K562 (cell line): Measurements from ENCODE around the gene RAB13. TPM values are rescaled to one million over a fixed set of nuclear protein-coding genes. Genes with fewer than 3 reads are reported as not detected.

Experiments used
- ARID2 ChIP-seq: fragments of 450-650 bp; IDR thresholded peaks from 2 replicates; pipeline ENCODE4 v1.6.1; 2017; ENCODE audit warnings: antibody characterized with exemption, mild to moderate bottlenecking
- ATF1 ChIP-seq, 2 experiments: fragments of 450-650 bp in 1 of 2; IDR thresholded peaks; 2 replicates each; pipeline ENCODE4 v1.6.1; 2016; ENCODE audit warnings: missing compliant biosample characterization in 1 of 2, missing genetic modification characterization in 1 of 2
- BCL6 ChIP-seq: fragments of 250-450 bp; sonication (Bioruptor Pico); IDR thresholded peaks from 2 replicates; pipeline ENCODE4 v1.4.0; 2020
- DACH1 ChIP-seq: fragments of 450-650 bp; IDR thresholded peaks from 2 replicates; pipeline ENCODE4 v1.6.1; 2018; ENCODE audit not compliant: partially characterized antibody
- ERF ChIP-seq: fragments of 450-650 bp; formaldehyde crosslinking; IDR thresholded peaks from 2 replicates; pipeline ENCODE4 v1.4.0; 2020; ENCODE audit warnings: mild to moderate bottlenecking, mixed read lengths
- FUS ChIP-seq: fragments of 200-400 bp; formaldehyde crosslinking; optimal IDR thresholded peaks from 2 replicates; pipeline ENCODE3; 2017; ENCODE audit warnings: low read depth, low read length
- HEY1 ChIP-seq: fragments of 250-450 bp; sonication (Bioruptor Pico); IDR thresholded peaks from 2 replicates; pipeline ENCODE4 v1.5.0; 2020; ENCODE audit warnings: mild to moderate bottlenecking, moderate library complexity, borderline replicate concordance
- KDM4B ChIP-seq, 2 experiments: fragments of 450-650 bp in 1 of 2; sonication (generic) in 1 of 2; IDR thresholded peaks; 2 replicates each; pipeline ENCODE4 v1.6.1; 2016 to 2017; ENCODE audit warnings: borderline replicate concordance in 2 of 2, antibody characterized with exemption in 1 of 2, low read depth in 1 of 2, mild to moderate bottlenecking in 1 of 2
- NRF1 ChIP-seq, 2 experiments: fragments of 450-650 bp; IDR thresholded peaks in 1 of 2; conservative IDR thresholded peaks in 1 of 2; 2 replicates each; pipeline ENCODE4 v1.6.1; 2014; ENCODE audit warnings: mild to moderate bottlenecking in 2 of 2
- OTX1 ChIP-seq: fragments of 450-650 bp; formaldehyde crosslinking; IDR thresholded peaks from 2 replicates; pipeline ENCODE4 v1.4.0; 2022; ENCODE audit warnings: mild to moderate bottlenecking
- POLR2AphosphoS5 ChIP-seq: IDR thresholded peaks from 2 replicates; pipeline ENCODE4 v1.6.1; 2011; ENCODE audit warnings: mild to moderate bottlenecking, low read depth, low read length, moderate library complexity; ENCODE audit not compliant: control insufficient read depth, insufficient read depth
- SMARCC2 ChIP-seq: fragments of 450-650 bp; IDR thresholded peaks from 2 replicates; pipeline ENCODE4 v1.6.1; 2017; ENCODE audit warnings: antibody characterized with exemption, moderate library complexity, mild to moderate bottlenecking, low read depth
- SRSF3 ChIP-seq: fragments of 200-400 bp; formaldehyde crosslinking; IDR thresholded peaks from 2 replicates; pipeline ENCODE4 v1.6.1; 2016; ENCODE audit warnings: mild to moderate bottlenecking, low read length, moderate library complexity; ENCODE audit not compliant: insufficient read depth
- TCF7L2 ChIP-seq: fragments of 150-350 bp; IDR thresholded peaks from 2 replicates; pipeline ENCODE4 v1.6.1; 2016; ENCODE audit warnings: low read depth, mild to moderate bottlenecking, low read length, moderate library complexity
- XRCC5 ChIP-seq: fragments of 200-400 bp; formaldehyde crosslinking; IDR thresholded peaks from 2 replicates; pipeline ENCODE4 v1.6.1; 2017; ENCODE audit warnings: low read depth, mild to moderate bottlenecking, low read length
- ZNF354B ChIP-seq: fragments of 250-450 bp; sonication (Bioruptor Pico); IDR thresholded peaks from 2 replicates; pipeline ENCODE4 v1.4.0; 2020
- polyA plus RNA-seq, 8 experiments: library from polyadenylated mRNA; depleted of rRNA in 4 of 8; stranded (reverse) in 5 of 8; unstranded in 3 of 8; fragments of >200 nt; fragmentation: Nextera tagmentation in 2 of 8; fragmentation: Illumina TruSeq in 1 of 8; extraction: Ambion mirVana in 2 of 8; extraction: Trizol in 1 of 8; gene quantifications; 2 replicates each; pipeline versions ENCODE4 v1.2.1 to v1.2.3, GENCODE V29; 2011 to 2014; ENCODE audit warnings: inconsistent platforms in 1 of 8, missing spikeins in 1 of 8
- total RNA-seq, 7 experiments: library from RNA; depleted of rRNA in 6 of 7; stranded (reverse); fragments of >200 nt in 6 of 7; fragmentation: Illumina TruSeq in 2 of 7; extraction: Trizol in 2 of 7; gene quantifications; 2 replicates each; pipeline versions ENCODE4 v1.2.1 to v1.2.3, GENCODE V29; 2011 to 2021; ENCODE audit warnings: low replicate concordance in 1 of 7
- TF ChIP-seq, protein P1 (sequence below), 2 experiments: fragments of 450-650 bp; formaldehyde crosslinking in 1 of 2; IDR thresholded peaks; 2 replicates each; pipeline versions ENCODE4 v1.4.0 to v1.6.1; 2014 to 2020; ENCODE audit warnings: mild to moderate bottlenecking in 2 of 2, borderline replicate concordance in 1 of 2, low read depth in 1 of 2
- TF ChIP-seq, protein P2 (sequence below), 2 experiments: fragments of 450-650 bp; IDR thresholded peaks; 2 replicates each; pipeline ENCODE4 v1.6.1; 2016

The RAB13 gene
- total and polyA plus RNA-seq, 9 of the 15 experiments (the other 6 are each of a cell fraction or from before 2014, with no cell fraction given): 22.3 to 100 (median 39.8) TPM

DNA sequence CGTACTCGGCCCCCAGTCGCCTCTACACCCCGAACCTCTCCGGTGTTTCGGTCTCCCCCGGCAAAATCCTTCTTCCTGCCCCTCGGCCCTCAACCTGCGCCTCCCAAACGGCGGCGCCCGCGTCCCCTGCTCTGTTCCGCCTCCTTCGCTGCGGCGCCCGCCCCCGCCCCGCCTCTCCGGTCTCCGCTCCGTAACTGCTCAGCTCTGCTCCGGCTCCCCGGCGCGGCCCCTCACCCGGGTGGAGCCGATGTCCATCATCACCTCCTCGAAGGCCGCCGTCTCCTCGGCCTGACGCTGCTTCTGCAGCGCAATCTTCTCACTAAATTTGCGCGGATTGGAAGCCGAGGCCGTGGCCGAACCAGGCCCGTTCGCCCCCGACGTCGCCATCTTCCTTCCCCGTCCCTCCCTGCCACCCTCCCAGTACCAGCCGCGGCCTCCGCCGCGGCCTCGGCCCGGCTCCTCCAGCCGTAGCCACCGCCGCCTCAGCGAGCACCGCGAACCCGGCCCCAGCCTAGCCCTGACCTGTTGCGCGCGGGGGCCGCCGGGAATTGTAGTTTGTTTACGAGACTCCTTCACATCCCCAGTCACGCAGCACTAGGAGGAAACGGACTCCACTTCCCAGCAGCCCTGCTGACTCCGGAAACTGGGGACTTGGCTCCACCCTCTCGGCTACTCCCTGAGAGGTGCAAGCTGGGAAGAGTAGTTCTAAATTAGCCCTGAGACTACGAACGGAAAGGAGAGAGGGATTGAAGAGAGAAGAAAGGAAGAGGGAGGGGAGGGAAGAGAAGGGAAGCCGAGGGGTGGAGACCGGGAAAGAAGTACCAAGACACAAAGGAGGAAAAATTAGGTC lies 27.8 kb downstream of the RAB13 start, which contains the start of gene CRTC2 (continued):
- TF ChIP-seq OTX1 (peak; percentile 85), XRCC5 (0 out of 2 replicates have a peak, but pooled peaks have one; percentile 40), KDM4B (IDR thresholded peaks at IDR 0.05; ENCODE audit: borderline replicate concordance in 2 of 2, low read depth in 1 of 2) (peak in 1 of 2 experiments; percentile 78; a peak in 1 of 4 replicates), DACH1 (no peak), SMARCC2 (no peak), SRSF3 (no peak), HEY1 (CRISPR knock-in tag) (no peak), ARID2 (no peak), ZNF354B (no peak), BCL6 (CRISPR knock-in tag) (peak; percentile 80), ERF (CRISPR knock-in tag) (0 out of 2 replicates have a peak, but pooled peaks have one; percentile 62), FUS (no peak), ATF1 (CRISPR knock-in tag; IDR thresholded peaks at IDR 0.05) (no peak), ATF1 (tag; IDR thresholded peaks at IDR 0.05) (peak; percentile 77), TCF7L2 (no peak), NRF1 (conservative IDR thresholded peaks at IDR 0.05 in 1 of 2, IDR thresholded peaks at IDR 0.05 in 1 of 2) (peak; percentile 70 to 76), POLR2AphosphoS5 (peak; percentile 49; the same call in 1 of the 2 replicates)
- TF ChIP-seq, protein P1, sequence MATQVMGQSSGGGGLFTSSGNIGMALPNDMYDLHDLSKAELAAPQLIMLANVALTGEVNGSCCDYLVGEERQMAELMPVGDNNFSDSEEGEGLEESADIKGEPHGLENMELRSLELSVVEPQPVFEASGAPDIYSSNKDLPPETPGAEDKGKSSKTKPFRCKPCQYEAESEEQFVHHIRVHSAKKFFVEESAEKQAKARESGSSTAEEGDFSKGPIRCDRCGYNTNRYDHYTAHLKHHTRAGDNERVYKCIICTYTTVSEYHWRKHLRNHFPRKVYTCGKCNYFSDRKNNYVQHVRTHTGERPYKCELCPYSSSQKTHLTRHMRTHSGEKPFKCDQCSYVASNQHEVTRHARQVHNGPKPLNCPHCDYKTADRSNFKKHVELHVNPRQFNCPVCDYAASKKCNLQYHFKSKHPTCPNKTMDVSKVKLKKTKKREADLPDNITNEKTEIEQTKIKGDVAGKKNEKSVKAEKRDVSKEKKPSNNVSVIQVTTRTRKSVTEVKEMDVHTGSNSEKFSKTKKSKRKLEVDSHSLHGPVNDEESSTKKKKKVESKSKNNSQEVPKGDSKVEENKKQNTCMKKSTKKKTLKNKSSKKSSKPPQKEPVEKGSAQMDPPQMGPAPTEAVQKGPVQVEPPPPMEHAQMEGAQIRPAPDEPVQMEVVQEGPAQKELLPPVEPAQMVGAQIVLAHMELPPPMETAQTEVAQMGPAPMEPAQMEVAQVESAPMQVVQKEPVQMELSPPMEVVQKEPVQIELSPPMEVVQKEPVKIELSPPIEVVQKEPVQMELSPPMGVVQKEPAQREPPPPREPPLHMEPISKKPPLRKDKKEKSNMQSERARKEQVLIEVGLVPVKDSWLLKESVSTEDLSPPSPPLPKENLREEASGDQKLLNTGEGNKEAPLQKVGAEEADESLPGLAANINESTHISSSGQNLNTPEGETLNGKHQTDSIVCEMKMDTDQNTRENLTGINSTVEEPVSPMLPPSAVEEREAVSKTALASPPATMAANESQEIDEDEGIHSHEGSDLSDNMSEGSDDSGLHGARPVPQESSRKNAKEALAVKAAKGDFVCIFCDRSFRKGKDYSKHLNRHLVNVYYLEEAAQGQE (IDR thresholded peaks at IDR 0.05; ENCODE audit: borderline replicate concordance): no peak
- TF ChIP-seq, protein P1 (CRISPR knock-in tag; IDR thresholded peaks at IDR 0.05; ENCODE audit: low read depth): peak; percentile 63; the same call in 1 of the 2 replicates
- TF ChIP-seq, protein P2, sequence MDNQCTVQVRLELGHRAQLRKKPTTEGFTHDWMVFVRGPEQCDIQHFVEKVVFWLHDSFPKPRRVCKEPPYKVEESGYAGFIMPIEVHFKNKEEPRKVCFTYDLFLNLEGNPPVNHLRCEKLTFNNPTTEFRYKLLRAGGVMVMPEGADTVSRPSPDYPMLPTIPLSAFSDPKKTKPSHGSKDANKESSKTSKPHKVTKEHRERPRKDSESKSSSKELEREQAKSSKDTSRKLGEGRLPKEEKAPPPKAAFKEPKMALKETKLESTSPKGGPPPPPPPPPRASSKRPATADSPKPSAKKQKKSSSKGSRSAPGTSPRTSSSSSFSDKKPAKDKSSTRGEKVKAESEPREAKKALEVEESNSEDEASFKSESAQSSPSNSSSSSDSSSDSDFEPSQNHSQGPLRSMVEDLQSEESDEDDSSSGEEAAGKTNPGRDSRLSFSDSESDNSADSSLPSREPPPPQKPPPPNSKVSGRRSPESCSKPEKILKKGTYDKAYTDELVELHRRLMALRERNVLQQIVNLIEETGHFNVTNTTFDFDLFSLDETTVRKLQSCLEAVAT (IDR thresholded peaks at IDR 0.05): peak; percentile 33 to 50; a peak in 1 of 4 replicates
